NCI-H774 (cell line): ENCODE results near the gene CARD19.
"Not testable (repeated sequence)": the region's sequence is repeated elsewhere in the genome, so short reads cannot be mapped to it uniquely, and the experiment has no call there.

Experiments used
- DNase-seq: peaks from one replicate; lab custom pipeline; 2025; lab: John Stamatoyannopoulos, UW

The CARD19 gene

GRCh38 chr9:93107151-93107824 is 11.3 kb downstream of the CARD19 start:
- no peak for DNase-seq

DNA sequence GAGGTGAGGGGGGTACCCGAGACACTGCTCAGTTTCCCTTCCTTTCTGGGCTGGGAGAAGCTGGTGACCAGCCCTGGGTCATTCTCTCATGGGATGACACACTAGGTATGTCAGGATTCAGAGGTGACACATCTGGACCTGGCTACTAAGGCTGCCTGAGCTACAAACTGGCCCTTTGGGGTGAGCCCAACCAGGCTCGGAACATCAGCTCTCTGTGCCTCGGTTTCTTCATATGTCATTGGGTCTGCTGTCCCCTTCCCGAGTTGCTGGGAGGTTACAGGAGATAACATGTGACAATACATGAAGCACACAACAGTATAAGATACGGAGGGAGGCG is 11.8 kb downstream of the CARD19 start:
- DNase-seq = no peak

GRCh38 chr9:93108291-93109041 is 12.4 kb downstream of the CARD19 start:
- DNase-seq = no peak

DNA sequence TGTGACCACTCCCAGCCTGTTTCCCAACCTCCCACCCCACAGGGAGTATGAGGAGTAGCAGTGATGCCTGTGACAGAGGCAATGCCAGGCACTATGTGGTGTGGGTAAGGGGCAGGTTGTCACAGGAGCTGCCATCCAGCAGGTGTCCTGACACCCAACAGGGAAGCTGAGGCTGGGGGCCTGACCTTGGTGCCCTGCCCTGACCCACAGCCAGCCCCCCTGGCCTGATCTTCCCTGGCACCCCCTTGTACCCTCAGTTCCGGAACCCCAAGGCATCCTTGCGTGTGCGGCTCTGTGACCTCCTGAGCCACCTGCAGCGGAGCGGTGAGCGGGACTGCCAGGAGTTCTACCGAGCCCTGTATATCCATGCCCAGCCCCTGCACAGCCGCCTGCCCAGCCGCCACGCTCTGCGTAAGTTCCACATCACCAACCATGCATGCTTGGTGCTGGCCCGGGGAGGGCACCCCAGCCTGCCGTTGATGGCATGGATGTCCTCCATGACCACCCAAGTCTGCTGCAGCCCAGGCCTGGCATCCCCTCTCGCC is 14.4 kb downstream of the CARD19 start:
- no peak for DNase-seq

DNA sequence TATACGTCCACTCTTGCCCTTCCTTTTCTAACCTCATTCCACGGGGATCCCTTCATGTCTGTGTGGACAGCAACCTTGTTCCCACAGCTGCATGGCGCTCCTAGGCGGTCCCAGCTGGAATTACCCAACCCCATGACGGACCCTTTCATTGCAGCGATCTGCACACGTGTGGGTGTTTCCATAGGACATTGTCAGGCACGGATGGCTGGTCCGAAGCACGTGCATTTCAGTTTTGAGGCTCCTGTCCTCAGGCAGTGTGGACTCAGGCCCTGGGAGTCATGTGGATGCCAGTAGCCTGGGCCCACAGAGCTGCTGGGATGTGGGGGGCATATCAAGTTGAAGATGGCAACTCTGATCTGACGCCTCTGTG is 15.0 kb downstream of the CARD19 start:
- DNase-seq = no peak

DNA sequence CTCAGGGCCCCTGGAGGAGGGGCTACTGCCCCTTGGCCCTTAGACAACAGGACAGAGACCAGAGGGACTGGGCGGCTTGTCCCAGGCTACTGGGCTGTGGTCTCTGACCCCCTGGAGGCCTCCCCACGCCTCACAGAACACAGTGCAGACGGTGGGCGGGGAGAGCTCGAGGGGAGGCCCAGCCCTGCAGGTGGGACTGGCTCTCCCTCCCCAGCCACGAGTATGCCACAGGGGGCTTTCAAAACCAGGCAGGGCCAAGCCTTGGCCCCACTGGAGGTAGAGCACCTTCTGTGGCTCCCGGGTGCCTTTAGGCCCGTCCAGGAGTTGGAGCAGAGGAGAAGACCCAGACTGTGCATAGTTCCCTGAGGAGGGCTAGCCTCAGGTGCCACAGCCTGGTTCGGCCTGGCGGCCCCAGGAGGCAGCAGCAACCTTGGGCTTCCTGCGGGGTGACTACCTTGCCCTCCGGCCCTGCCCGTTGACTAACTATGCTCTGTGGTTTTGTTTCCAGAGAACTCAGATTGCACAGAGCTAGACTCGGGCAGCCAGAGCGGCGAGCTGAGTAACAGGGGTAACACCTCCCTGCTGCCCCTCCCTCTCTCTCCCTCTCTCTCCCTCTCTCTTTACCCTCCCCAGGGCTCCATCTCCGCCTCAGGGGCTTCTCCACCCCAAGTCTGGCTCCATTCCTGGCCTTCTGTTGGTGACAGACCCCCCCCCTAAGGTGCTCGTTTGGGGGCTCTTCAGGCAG is 15.5 kb downstream of the CARD19 start:
- DNase-seq = no peak

DNA sequence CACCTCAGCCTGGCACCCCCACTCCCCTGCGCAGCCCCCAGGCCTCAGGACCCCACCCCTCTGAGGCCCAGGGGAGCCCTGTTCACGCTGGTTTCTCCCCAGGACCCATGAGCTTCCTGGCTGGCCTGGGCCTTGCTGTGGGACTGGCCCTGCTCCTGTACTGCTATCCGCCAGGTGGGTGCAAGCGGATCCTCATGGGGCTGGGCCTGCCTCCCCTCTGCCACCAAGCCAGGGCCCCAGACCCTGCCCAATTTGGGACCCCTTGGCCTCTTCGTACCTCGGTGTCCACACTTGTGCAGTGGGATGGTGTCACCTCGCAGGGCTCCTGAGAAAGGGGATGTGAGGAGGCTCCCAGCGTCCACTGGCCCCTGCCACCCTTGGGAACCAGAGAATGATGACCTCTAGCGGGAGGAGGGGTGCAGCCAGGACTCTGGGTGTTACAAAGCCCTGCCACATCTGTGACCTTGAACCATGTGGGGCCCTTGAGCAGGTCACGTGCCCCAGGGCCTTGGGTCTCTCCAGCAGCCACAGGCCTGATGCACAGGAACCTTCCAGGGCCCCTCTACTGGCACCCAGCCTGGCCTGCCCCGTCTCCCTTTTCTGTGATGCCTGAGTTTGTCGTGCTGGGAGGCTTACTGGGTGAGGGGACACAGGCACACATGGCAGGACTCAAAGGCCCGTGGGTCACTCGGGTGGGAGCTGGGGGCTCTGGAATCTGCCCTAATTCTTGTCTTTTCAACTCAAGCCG is 16.3 kb downstream of the CARD19 start:
- no peak for DNase-seq

GRCh38 chr9:93112864-93113389 is 16.9 kb downstream of the CARD19 start:
- DNase-seq = no peak

- no peak for DNase-seq
These were observed 18.4 kb downstream of the CARD19 start for GRCh38 chr9:93114169-93114983.

GRCh38 chr9:93114984-93115335 is 18.9 kb downstream of the CARD19 start:
- DNase-seq = no peak

- no peak for DNase-seq
These were observed 19.6 kb downstream of the CARD19 start for GRCh38 chr9:93115486-93116071.

DNA sequence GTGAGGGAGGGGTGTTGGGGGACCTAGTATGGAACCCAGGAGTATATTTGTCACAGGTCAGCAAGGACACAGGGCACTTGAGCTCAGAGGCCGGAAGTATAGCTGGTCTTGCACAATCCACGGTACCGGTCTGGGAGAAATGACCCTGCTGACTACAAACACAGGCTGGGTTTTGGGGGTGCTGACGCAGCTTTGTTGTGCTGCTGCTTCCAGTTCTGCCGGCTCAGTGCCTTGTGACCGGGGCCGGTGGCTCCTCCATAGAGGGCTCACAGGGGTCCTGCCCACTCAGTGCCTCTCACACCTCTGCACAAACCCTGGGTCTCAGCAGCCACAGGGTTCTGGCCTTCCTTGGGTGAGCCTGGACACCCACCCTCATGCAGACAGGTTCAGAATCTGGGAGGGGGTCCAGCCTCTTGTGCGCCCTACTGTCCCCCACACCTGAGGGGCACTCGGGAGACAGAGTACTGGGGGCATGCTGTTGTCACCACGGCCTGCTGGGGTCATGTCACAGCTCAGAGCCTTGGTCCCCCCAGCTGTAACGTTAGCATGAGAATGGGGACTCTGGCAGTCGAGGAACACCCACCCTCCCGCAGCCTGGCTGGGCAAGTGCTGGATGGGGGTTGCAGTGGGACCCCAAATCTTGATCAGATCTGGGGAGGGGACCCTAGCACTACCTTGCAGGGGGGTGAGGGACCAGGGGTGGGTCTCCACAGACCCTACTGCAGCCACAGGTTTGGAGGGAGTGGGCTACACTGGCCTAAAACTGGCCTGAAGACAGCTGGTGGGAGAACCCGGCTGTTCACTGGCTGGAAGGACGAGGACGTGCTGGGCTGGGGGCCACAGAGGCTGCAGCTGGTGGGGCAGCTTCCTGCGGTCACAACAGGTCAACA is 20.3 kb downstream of the CARD19 start:
- no peak for DNase-seq

GRCh38 chr9:93117521-93117920 is 21.5 kb downstream of the CARD19 start:
- not testable (repeated sequence) for DNase-seq

DNA sequence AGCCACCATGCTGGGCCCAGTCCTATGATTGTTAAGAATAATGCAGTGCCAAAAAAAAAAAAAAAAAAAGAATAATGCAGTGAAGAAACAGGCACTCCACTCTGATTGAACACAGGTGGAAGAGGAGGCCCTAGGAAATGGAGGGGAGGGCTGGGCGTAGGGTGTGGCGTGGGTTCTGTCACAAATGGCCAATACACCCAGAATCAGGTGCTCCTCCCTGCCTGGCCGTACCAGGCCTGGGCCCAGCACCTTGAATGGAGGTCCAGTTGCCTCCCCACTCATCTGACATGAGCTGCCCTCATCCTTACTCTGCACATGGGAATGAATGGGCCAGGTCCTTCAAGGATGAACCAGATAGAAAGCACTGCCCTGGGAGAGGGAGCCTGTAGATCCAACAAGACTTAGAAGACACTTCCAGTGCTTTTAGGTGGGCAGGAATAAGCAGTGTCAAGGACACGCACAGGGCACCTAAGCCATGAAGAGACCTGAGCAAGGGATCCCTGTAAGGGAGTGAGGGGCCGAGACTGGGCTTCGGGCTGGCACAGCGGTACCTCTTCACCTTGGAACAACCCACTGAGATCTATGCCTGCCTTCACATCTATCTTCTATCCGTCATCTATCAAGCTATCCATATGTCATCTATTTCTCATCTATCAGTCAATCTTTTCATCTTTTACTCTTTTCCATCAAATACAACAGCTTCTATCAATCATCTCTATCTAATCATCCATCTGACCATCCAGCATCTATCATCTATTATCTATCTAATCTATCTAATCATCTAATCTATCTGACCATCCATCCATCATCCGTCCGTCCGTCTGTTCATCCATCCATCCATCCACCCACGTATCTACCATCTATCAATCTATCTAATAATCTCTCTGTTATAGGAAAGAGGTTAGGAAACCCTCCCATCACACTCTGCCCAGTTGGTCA is 22.2 kb downstream of the CARD19 start:
- DNase-seq = no peak

DNA sequence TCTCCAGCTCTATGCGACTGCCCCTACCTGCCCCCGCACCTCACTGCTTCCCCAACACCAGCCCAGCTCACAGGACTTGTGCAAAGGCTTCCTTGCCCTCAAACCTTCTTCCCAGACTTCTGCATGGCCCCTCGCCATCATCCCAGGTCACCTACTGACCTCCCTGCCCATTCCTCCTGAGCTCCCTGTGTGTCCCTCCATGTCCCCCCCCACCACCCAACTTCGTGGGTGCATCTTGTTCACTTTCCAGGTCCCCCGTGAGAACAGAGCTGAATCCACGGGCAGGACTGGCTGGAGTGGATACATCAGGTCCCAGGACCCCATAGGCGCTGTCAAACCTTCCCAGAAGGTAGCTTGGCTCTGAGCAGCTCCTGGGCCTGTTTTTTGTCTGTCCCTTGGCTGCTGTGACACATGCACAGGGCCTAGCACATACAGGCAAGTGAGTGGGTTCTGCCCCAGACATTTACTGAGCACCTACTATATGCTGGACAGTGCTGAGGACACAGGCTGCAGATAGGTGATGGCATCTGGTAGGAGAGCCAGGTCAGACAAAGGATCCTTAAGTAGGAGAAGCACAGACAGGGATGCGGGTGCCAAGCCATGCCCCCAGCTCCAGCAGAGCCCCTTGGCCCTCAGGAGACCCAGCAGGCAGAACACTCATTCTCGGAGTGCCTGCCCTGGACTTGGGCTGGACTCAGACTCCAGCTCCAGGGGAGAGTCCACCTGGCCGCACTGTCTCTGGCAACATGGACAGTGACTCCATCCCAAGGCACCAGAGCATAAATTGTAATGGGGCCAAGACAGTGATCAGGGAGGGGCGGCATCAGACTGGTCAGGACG is 23.1 kb downstream of the CARD19 start:
- no peak for DNase-seq

DNA sequence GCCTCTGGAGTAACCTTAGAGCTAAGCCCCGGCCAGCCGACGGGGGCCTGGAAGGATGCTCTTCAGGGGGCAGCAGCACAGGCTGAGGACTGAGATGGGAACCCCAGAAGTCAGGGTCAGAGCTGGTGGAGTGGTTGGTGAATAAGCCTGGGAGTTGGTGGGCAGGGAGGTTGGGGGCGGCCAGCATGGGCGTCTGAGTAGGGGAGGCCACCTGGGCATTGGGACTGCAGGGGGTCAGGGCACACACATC is 23.6 kb downstream of the CARD19 start:
- no peak for DNase-seq

DNA sequence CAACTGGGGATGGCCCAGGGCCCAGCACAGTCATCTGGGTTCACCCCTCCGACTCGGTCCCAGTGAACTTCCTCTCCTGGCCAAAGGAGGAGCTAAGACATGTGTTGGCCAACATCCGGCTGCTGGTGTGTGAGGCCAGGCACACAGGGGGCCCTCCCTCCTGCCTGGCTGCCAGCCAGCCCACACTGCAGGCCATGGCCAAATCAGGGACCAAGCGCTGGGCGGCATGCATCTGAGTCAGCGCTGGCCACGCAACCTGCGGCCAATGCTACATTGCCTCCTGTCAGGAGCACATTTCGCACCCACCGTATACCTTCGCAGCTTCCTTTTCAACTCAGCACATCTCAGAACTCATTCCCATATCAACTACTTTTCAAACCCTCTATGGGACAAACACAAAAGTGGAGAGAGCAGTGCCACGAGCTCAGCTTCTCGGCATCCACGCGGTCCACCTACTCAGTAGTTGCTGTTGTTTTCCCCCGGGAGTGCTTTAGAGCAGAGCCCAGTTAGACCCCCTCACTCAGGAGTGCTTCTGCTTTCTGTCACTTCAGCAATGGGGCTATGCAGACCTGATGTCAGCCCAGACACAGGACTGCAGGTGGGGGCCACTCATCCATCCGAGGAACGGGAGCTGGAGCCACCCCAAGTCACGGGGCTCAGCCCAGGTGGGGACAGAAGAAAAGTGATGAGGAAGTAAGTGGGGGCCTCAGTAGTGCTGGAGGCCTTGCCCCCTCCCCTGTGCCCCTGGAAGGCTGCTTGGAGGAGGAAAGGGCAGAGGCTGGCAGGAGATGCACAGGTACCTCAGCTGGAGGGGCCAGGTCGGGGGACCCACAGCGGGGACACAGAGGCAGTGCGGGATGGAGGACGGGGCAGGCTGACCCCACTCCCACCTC is 24.2 kb downstream of the CARD19 start:
- DNase-seq = no peak
